Suprapubic skin (tissue), 4 donors: ENCODE measurements around the gene CAPN7.

Experiments used
- POLR2A ChIP-seq, 2 donors: fragments of 450-650 bp; IDR thresholded peaks; one replicate each; pipeline ENCODE4 v1.6.1; 2017; ENCODE audit warnings: antibody characterized with exemption in 2 of 2, mild to moderate bottlenecking in 2 of 2, moderate library complexity in 2 of 2
- POLR2AphosphoS5 ChIP-seq, 3 donors: sonication (generic); formaldehyde crosslinking; IDR thresholded peaks; one replicate each; pipeline ENCODE4 v1.6.1; 2017; ENCODE audit warnings: antibody characterized with exemption in 3 of 3
- TF ChIP-seq, protein P1 (sequence below), 2 donors: fragments of 200-600 bp in 1 of 2; fragments of 450-650 bp in 1 of 2; sonication (generic) in 1 of 2; IDR thresholded peaks; one replicate each; pipeline ENCODE4 v1.5.1; 2016 to 2019; ENCODE audit warnings: antibody characterized with exemption in 2 of 2, mild to moderate bottlenecking in 1 of 2, moderate library complexity in 1 of 2

DNA sequence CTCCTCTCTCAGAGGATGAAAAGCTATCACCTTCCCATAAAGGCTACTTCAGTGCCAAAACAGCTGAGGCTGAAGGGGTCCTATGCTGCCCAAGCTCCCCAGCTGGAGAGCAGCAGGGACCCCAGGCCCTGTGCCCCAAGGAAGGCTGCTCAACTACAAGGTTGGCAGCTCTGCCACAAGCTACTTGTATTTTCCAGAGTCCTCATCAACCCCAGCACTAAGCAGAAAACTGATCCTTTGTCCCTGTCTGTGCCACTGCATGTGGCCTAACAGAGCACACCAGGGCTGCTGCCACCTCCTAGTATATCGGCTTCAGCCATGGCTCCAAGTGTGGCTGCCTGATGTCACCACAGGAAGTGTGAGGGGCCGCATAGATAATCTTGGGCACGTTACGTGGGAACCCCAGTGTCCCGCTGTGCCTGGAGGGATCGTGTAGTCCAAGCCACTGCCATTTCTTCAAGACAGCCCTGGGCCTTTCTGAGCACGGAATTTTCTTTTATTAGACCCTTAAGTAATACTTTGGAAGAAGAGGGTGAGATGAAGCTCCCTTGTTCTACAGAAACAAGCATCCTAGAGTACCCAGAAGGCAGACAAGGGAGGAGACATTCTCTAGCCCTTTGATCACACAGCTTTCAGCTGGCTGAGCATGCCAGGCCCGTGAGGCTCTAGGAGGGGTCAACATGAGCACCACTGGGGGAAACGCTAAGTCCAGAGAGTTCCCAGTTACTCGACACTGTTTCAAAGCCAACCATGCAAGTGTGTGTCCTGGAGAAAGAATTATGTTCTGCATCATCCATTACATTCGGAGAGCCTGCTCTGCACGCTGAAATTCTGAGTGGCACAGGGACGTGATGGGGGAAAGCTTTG lies 60.7 kb downstream of the CAPN7 start:
- TF ChIP-seq POLR2A (IDR thresholded peaks at IDR 0.05) (no peak), POLR2AphosphoS5 (IDR thresholded peaks at IDR 0.05) (no peak)
- TF ChIP-seq, protein P1, sequence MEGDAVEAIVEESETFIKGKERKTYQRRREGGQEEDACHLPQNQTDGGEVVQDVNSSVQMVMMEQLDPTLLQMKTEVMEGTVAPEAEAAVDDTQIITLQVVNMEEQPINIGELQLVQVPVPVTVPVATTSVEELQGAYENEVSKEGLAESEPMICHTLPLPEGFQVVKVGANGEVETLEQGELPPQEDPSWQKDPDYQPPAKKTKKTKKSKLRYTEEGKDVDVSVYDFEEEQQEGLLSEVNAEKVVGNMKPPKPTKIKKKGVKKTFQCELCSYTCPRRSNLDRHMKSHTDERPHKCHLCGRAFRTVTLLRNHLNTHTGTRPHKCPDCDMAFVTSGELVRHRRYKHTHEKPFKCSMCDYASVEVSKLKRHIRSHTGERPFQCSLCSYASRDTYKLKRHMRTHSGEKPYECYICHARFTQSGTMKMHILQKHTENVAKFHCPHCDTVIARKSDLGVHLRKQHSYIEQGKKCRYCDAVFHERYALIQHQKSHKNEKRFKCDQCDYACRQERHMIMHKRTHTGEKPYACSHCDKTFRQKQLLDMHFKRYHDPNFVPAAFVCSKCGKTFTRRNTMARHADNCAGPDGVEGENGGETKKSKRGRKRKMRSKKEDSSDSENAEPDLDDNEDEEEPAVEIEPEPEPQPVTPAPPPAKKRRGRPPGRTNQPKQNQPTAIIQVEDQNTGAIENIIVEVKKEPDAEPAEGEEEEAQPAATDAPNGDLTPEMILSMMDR (IDR thresholded peaks at IDR 0.05): no peak
